NB4 (cell line): Measurements from ENCODE around the gene PTPRD.

Experiments
- MYC ChIP-seq: IDR thresholded peaks from 2 replicates; pipeline ENCODE4 v1.6.1; 2011; ENCODE audit warnings: low read depth, low read length
- POLR2A ChIP-seq: IDR thresholded peaks from 2 replicates; pipeline ENCODE4 v1.6.1; 2011; ENCODE audit warnings: mild to moderate bottlenecking; ENCODE audit not compliant: insufficient read length; ENCODE audit errors: extremely low read depth
- TF ChIP-seq, protein P1 (sequence below): IDR thresholded peaks from one replicate; pipeline ENCODE4 v1.5.1; 2012; ENCODE audit warnings: low read depth, low read length
- TF ChIP-seq, protein P2 (sequence below): IDR thresholded peaks from 2 replicates; pipeline ENCODE4 v1.6.1; 2011; ENCODE audit warnings: low read depth, low read length

DNA sequence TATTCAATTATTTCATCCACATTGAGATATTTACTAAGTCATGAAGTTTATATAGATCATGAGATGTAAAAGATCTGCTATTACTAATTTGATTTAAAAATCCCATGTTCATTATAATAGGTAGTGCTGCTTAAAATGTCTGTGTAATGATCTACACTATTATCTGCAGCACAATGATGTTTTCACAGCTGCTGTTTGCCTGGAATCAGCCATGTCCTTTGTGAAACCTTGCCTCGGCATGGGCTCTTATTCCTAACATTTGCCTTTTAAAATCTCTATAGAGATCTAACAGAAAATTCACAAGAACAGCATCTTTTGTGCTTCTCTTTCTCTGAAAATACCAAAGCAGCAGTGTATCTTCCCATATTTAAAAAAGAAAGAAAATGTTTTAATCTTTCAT is 444.6 kb downstream of the PTPRD start:
- TF ChIP-seq POLR2A (no peak), MYC (no peak)
- TF ChIP-seq, protein P1, sequence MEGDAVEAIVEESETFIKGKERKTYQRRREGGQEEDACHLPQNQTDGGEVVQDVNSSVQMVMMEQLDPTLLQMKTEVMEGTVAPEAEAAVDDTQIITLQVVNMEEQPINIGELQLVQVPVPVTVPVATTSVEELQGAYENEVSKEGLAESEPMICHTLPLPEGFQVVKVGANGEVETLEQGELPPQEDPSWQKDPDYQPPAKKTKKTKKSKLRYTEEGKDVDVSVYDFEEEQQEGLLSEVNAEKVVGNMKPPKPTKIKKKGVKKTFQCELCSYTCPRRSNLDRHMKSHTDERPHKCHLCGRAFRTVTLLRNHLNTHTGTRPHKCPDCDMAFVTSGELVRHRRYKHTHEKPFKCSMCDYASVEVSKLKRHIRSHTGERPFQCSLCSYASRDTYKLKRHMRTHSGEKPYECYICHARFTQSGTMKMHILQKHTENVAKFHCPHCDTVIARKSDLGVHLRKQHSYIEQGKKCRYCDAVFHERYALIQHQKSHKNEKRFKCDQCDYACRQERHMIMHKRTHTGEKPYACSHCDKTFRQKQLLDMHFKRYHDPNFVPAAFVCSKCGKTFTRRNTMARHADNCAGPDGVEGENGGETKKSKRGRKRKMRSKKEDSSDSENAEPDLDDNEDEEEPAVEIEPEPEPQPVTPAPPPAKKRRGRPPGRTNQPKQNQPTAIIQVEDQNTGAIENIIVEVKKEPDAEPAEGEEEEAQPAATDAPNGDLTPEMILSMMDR = no peak
- TF ChIP-seq, protein P2, sequence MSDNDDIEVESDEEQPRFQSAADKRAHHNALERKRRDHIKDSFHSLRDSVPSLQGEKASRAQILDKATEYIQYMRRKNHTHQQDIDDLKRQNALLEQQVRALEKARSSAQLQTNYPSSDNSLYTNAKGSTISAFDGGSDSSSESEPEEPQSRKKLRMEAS = no peak
